GM21390 (cell line): ENCODE data around the gene TEX13A.
"Not testable (repeated sequence)": the region's sequence is repeated elsewhere in the genome, so short reads cannot be mapped to it uniquely, and the experiment has no call there.

Source experiments
- ATAC-seq: cut with Tn5 transposase; IDR thresholded peaks from one replicate; pipeline ENCODE4 v1.9.1; 2021; ENCODE audit not compliant: unreplicated experiment

The TEX13A gene

GRCh38 chrX:105220636-105221035 is at the start of gene TEX13A:
TSS of gene TEX13A (minus strand) at chrX:105220694. CDS start at chrX:105220397, 297 bp downstream.
- ATAC-seq, result no peak

- ATAC-seq, result no peak
Measured at GRCh38 chrX:105269386-105269785, 48.9 kb upstream of the TEX13A start.

- no peak for ATAC-seq
Measured at GRCh38 chrX:105267167-105267566, 46.7 kb upstream of the TEX13A start.

- ATAC-seq, result no peak
Measured at GRCh38 chrX:105266456-105266855, 46.0 kb upstream of the TEX13A start.

GRCh38 chrX:105265093-105265492 is 44.6 kb upstream of the TEX13A start:
- no peak for ATAC-seq

GRCh38 chrX:105263801-105264200 is 43.3 kb upstream of the TEX13A start:
- no peak for ATAC-seq

GRCh38 chrX:105263171-105263570 is 42.7 kb upstream of the TEX13A start:
- no peak for ATAC-seq

- no peak for ATAC-seq
Measured at GRCh38 chrX:105260291-105261043, 40.0 kb upstream of the TEX13A start.

- no peak for ATAC-seq
Measured at GRCh38 chrX:105241056-105241455, 20.6 kb upstream of the TEX13A start.

GRCh38 chrX:105237407-105237806 is 16.9 kb upstream of the TEX13A start:
- not testable (repeated sequence) for ATAC-seq

GRCh38 chrX:105229146-105229545 is 8.7 kb upstream of the TEX13A start:
- no peak for ATAC-seq

- ATAC-seq, result no peak
Measured at GRCh38 chrX:105228602-105229001, 8.1 kb upstream of the TEX13A start.

- no peak for ATAC-seq
Measured at GRCh38 chrX:105226499-105226898, 6.0 kb upstream of the TEX13A start.

GRCh38 chrX:105221374-105221773 is 880 bp upstream of the TEX13A start:
- ATAC-seq, result no peak

- no peak for ATAC-seq
Measured at GRCh38 chrX:105219454-105220401, 766 bp downstream of the TEX13A start.

GRCh38 chrX:105211066-105211575 is 9.4 kb downstream of the TEX13A start:
- ATAC-seq, result no peak

GRCh38 chrX:105210258-105210657 is 10.2 kb downstream of the TEX13A start:
- no peak for ATAC-seq

GRCh38 chrX:105209406-105209805 is 11.1 kb downstream of the TEX13A start:
- no peak for ATAC-seq

- ATAC-seq, result no peak
Measured at GRCh38 chrX:105191878-105192277, 28.6 kb downstream of the TEX13A start.

GRCh38 chrX:105190252-105190853 is 30.1 kb downstream of the TEX13A start:
- ATAC-seq, result no peak

GRCh38 chrX:105189093-105189492 is 31.4 kb downstream of the TEX13A start:
- no peak for ATAC-seq
